GM21619 (cell line): ENCODE results near the gene C16orf78.

Source experiments
- ATAC-seq: cut with Tn5 transposase; IDR thresholded peaks from one replicate; pipeline ENCODE4 v1.9.1; 2021; ENCODE audit not compliant: unreplicated experiment

The C16orf78 gene

GRCh38 chr16:49382916-49383315 is 9.3 kb downstream of the C16orf78 start:
- ATAC-seq: no peak

- ATAC-seq: no peak
Observed at GRCh38 chr16:49395021-49395420, 21.4 kb downstream of the C16orf78 start.

- ATAC-seq: no peak
Observed at GRCh38 chr16:49396206-49396720, 22.7 kb downstream of the C16orf78 start.

- ATAC-seq: no peak
Observed at GRCh38 chr16:49398761-49399160, 25.2 kb downstream of the C16orf78 start.

GRCh38 chr16:49399594-49400364 is 26.2 kb downstream of the C16orf78 start:
- peak; percentile 99 for ATAC-seq

- no peak for ATAC-seq
Observed at GRCh38 chr16:49400611-49401010, 27.0 kb downstream of the C16orf78 start.

- ATAC-seq: no peak
Observed at GRCh38 chr16:49405123-49405522, 31.5 kb downstream of the C16orf78 start.

- no peak for ATAC-seq
Observed at GRCh38 chr16:49405530-49405929, 31.9 kb downstream of the C16orf78 start.

- peak; percentile 95 for ATAC-seq
Observed at GRCh38 chr16:49407873-49408550, 34.4 kb downstream of the C16orf78 start.

- ATAC-seq: no peak
Observed at GRCh38 chr16:49409121-49409520, 35.5 kb downstream of the C16orf78 start.

GRCh38 chr16:49410226-49410625 is 36.6 kb downstream of the C16orf78 start:
- ATAC-seq: no peak

- ATAC-seq: no peak
Observed at GRCh38 chr16:49411121-49411970, 37.7 kb downstream of the C16orf78 start.

- no peak for ATAC-seq
Observed at GRCh38 chr16:49414671-49415070, 41.1 kb downstream of the C16orf78 start.

- ATAC-seq: no peak
Observed at GRCh38 chr16:49415083-49415482, 41.5 kb downstream of the C16orf78 start.

- no peak for ATAC-seq
Observed at GRCh38 chr16:49416001-49416675, 42.5 kb downstream of the C16orf78 start.

GRCh38 chr16:49417354-49417753 is 43.8 kb downstream of the C16orf78 start:
- ATAC-seq: no peak

GRCh38 chr16:49419006-49419405 is 45.4 kb downstream of the C16orf78 start:
- no peak for ATAC-seq

GRCh38 chr16:49419862-49420261 is 46.3 kb downstream of the C16orf78 start:
- ATAC-seq: no peak

- ATAC-seq: no peak
Observed at GRCh38 chr16:49422896-49423295, 49.3 kb downstream of the C16orf78 start.

GRCh38 chr16:49424961-49425360 is 51.4 kb downstream of the C16orf78 start:
- no peak for ATAC-seq

- no peak for ATAC-seq
Observed at GRCh38 chr16:49427771-49428170, 54.2 kb downstream of the C16orf78 start.
